Muscle of leg (tissue), 11 donors: ENCODE measurements around the gene PTPRN. TPM values are rescaled to one million over a fixed set of nuclear protein-coding genes. Genes with fewer than 3 reads are reported as not detected.

Experiments
- DNase-seq: peaks from one replicate; pipeline ENCODE4 v3.0.0; 2013
- H3K27ac ChIP-seq: one replicate; pipeline ENCODE4 v1.5.1; 2013; ENCODE audit warnings: mild to moderate bottlenecking, low read length, control low read depth
- H3K27me3 ChIP-seq: one replicate; pipeline ENCODE4 v1.6.1; 2013; ENCODE audit warnings: low read length; ENCODE audit not compliant: control insufficient read depth, insufficient read depth
- H3K36me3 ChIP-seq: one replicate; pipeline ENCODE4 v1.6.1; 2013; ENCODE audit warnings: low read length; ENCODE audit not compliant: control insufficient read depth, insufficient read depth
- H3K4me1 ChIP-seq: one replicate; pipeline ENCODE4 v1.6.1; 2013; ENCODE audit warnings: low read length; ENCODE audit not compliant: control insufficient read depth, insufficient read depth
- H3K4me3 ChIP-seq: one replicate; pipeline ENCODE4 v1.5.1; 2013; ENCODE audit warnings: low read length, control low read depth
- H3K9me3 ChIP-seq: replicated peaks from 2 replicates; pipeline ENCODE4 v1.6.1; 2013; ENCODE audit warnings: low read depth, low read length; ENCODE audit not compliant: control insufficient read depth
- WGBS: methylation state at CpG from one replicate; pipeline ENCODE4 v1.1.5; 2013; ENCODE audit warnings: missing lambda C conversion rate; ENCODE audit not compliant: insufficient coverage; 5-methylcytosine and 5-hydroxymethylcytosine counted together
- polyA plus RNA-seq, 8 donors: library from polyadenylated mRNA; unstranded; fragments of 120-200 nt; gene quantifications; one replicate each; pipeline versions ENCODE4 v1.2.1 to v1.2.3, GENCODE V29; 2013; ENCODE audit warnings: inconsistent platforms in 1 of 8, low replicate concordance in 1 of 8; ENCODE audit not compliant: insufficient read length in 8 of 8, insufficient read depth in 1 of 8
- total RNA-seq: library from RNA; stranded (reverse); fragments of 120-200 nt; gene quantifications from one replicate; pipeline ENCODE4 v1.2.4, GENCODE V29; 2013

PTPRN gene
- total and polyA plus RNA-seq, 9 donors = 0.09 to 1.0 (median 0.29) TPM

DNA sequence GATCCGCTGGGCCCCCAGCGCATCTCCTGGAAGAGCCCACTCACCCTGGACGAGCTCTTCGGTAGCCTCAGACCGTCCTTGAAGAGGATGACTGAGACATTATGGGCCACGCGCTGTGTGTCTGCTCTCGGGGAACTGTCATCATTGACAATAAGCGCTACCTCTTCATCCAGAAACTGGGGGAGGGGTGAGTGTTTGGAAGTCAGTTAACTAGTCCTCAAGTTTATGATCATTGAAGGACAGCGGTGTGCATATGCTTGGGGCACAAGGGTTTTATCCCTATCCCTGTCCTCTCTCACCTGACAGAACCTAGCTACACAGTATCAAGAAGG, 63.3 kb downstream of the PTPRN start:
- 4% methylated on average over 5 of the region's 10 CpGs for WGBS
- Histone ChIP-seq H3K36me3 (peaks cover 26% of the 10 kb centered on the region), H3K27ac (peak overlapping the region; percentile 89), H3K27me3 (no peaks in the 10 kb centered on the region), H3K9me3 (no peaks in the 10 kb centered on the region), H3K4me1 (peaks cover 30% of the 10 kb centered on the region), H3K4me3 (peak overlapping the region; percentile 90)
- DNase-seq = no peak

DNA sequence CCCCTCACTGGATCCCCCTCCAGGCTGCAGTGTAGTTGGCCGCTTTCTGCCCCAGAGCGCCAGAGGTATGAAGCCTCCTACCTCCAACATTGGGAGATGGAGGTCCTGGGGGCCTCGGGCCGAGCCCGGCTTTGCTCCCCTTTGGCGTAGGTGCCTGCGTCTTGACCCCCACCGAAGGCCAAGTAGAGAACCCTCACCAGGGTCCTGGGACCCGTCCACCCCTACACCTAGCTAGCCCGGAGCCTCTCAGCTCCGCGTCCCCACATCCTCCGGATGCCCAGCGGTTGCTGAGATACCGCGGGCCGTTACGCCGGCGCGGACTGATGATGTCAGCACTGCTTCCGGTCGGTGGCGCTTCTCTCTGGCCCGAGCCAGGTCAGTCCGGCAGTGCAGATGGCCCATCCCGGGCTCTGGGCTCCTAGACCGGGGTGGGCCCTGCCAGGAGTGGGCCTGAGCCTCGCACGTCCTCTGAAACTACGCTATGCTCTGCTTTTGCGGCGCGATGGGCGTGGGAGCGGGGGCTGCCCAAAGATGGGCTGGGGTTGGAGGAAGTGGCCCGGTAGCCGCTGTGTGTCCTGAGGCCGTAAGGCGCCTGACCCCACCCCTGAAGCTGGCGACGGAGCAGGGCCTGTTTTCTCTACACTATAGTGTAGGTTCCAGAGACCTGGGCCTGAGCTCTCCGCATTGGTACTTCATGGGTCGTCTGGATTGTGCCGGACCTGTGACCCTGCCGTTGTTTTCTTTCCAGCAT, 63.9 kb downstream of the PTPRN start, which contains the start of the genes GLB1L and STK16:
Gene GLB1L (minus strand): TSS at position 297 of the 751 bp plus-strand sequence. CDS start 1,871 bp downstream, outside the sequence.
Gene STK16 (plus strand): TSS at position 332 of the 751 bp plus-strand sequence. CDS start 521 bp downstream, outside the sequence.
- H3K27me3 ChIP-seq = no peaks in the 10 kb centered on the region
- DNase-seq = peak; percentile 97
- peak within 1 kb of the TSS; percentile 89 for H3K27ac ChIP-seq
- H3K4me3 ChIP-seq = peak within 1 kb of the TSS; percentile 90
- peaks cover 26% of the 10 kb centered on the region for H3K4me1 ChIP-seq
- peaks cover 22% of the 10 kb centered on the region for H3K36me3 ChIP-seq
- no peaks in the 10 kb centered on the region for H3K9me3 ChIP-seq
- WGBS = under 1% methylated on average over 44 of the region's 46 CpGs

DNA sequence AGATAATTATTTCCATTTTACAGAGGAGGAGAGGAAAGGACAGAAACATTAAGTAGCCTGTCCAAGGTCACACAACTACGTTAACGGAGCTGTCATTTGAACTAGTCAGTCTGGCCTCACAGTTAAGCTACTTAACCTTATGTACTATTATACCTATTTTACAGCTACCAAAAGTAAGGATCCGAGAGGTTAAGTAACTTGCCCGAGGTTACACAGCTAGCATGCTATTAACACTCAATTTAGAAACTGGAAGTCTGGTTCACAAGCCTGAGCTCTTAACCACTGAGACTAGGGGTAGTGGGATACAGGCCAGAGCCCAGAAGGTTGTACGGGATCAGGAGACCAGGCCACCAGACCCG, 64.4 kb downstream of the PTPRN start:
- H3K36me3 ChIP-seq = peaks cover 22% of the 10 kb centered on the region
- WGBS = 67% methylated on average over 1 of the region's 6 CpGs
- H3K9me3 ChIP-seq = no peaks in the 10 kb centered on the region
- H3K27me3 ChIP-seq = no peaks in the 10 kb centered on the region
- H3K27ac ChIP-seq = peak overlapping the region; percentile 89
- peaks cover 20% of the 10 kb centered on the region for H3K4me1 ChIP-seq
- H3K4me3 ChIP-seq = peak overlapping the region; percentile 90
- DNase-seq = no peak

DNA sequence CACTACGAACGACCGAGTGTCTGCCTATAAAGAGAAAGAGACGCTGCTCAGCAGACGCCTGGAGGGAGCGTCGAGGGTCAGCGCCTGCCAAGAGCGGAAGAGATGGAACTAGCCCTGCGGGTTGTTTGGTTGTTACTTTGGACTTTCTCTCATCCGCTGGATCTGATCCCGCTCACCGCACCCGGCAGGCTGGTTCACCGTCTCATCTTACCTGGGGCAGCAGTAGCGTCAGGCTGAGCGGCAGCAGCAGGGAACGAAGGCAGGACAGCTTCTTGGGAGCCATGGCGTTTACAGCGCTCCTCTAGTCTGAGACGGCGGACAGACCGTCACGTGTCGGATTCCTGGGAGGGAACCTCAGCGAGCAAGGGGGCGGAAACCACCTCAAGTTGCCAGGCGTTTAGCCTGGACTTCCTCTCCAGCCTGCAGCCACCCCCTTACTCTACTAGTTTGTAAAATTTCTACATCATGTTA, 65.9 kb downstream of the PTPRN start:
- Histone ChIP-seq H3K4me1 (peaks cover 15% of the 10 kb centered on the region), H3K9me3 (no peaks in the 10 kb centered on the region), H3K36me3 (peaks cover 23% of the 10 kb centered on the region), H3K27ac (no peak overlapping the region), H3K4me3 (peak overlapping the region; percentile 18), H3K27me3 (no peaks in the 10 kb centered on the region)
- DNase-seq = peak; percentile 62
- 25% methylated on average over 26 of the region's 28 CpGs for WGBS

Other genes with a start within 250 kb of the PTPRN start
- 0.04 TPM for gene IHH, start 248.5 kb downstream of the PTPRN start, total RNA-seq
- gene IHH, start 248.5 kb downstream of the PTPRN start, polyA plus RNA-seq = 1 to 10 TPM in 1 of 8 donors, under 1 TPM in 4, not detected in 3; 0.05 to 3.2 (median 0.19) TPM
- 14.1 TPM for gene NHEJ1, start 148.6 kb downstream of the PTPRN start, total RNA-seq
- gene NHEJ1, start 148.6 kb downstream of the PTPRN start, polyA plus RNA-seq = 10 to 100 TPM; 11.4 to 18.5 (median 13.6) TPM
- 1.5 TPM for gene SLC23A3, start 139.4 kb downstream of the PTPRN start, total RNA-seq
- gene SLC23A3, start 139.4 kb downstream of the PTPRN start, polyA plus RNA-seq = 1 to 10 TPM in 3 of 8 donors, under 1 TPM in 5; 0.59 to 1.7 (median 0.95) TPM
- gene CNPPD1, start 132.5 kb downstream of the PTPRN start, total RNA-seq = 23.4 TPM
- 10 to 100 TPM; 32.5 to 40.8 (median 37.1) TPM for gene CNPPD1, start 132.5 kb downstream of the PTPRN start, polyA plus RNA-seq
- 28.9 TPM for gene RETREG2, start 131.1 kb downstream of the PTPRN start, total RNA-seq
- gene RETREG2, start 131.1 kb downstream of the PTPRN start, polyA plus RNA-seq = 10 to 100 TPM; 37.6 to 57.7 (median 47.0) TPM
- 26.6 TPM for gene ZFAND2B, start 102.6 kb downstream of the PTPRN start, total RNA-seq
- gene ZFAND2B, start 102.6 kb downstream of the PTPRN start, polyA plus RNA-seq = 10 to 100 TPM; 18.8 to 31.9 (median 22.8) TPM
- 28.7 TPM for gene ABCB6, start 90.4 kb downstream of the PTPRN start, total RNA-seq
- gene ABCB6, start 90.4 kb downstream of the PTPRN start, polyA plus RNA-seq = 10 to 100 TPM; 28.4 to 42.0 (median 34.2) TPM
- gene ATG9A, start 79.8 kb downstream of the PTPRN start, total RNA-seq = 13.7 TPM
- 10 to 100 TPM; 27.6 to 35.1 (median 32.3) TPM for gene ATG9A, start 79.8 kb downstream of the PTPRN start, polyA plus RNA-seq
- 21.5 TPM for gene ANKZF1, start 79.6 kb downstream of the PTPRN start, total RNA-seq
- 10 to 100 TPM; 16.3 to 32.0 (median 23.6) TPM for gene ANKZF1, start 79.6 kb downstream of the PTPRN start, polyA plus RNA-seq
- gene GLB1L, start 64.0 kb downstream of the PTPRN start, total RNA-seq = 6.6 TPM
- 1 to 10 TPM; 3.3 to 9.9 (median 5.7) TPM for gene GLB1L, start 64.0 kb downstream of the PTPRN start, polyA plus RNA-seq
- 12.5 TPM for gene STK16, start 63.9 kb downstream of the PTPRN start, total RNA-seq
- gene STK16, start 63.9 kb downstream of the PTPRN start, polyA plus RNA-seq = 10 to 100 TPM; 15.1 to 23.1 (median 19.6) TPM
- 0.04 TPM for gene TUBA4B, start 56.2 kb downstream of the PTPRN start, total RNA-seq
- under 1 TPM in 6 of 8 donors, not detected in 2; 0.13 to 0.56 (median 0.18) TPM for gene TUBA4B, start 56.2 kb downstream of the PTPRN start, polyA plus RNA-seq
- gene TUBA4A, start 55.5 kb downstream of the PTPRN start, total RNA-seq = 36.2 TPM
- 100 to 1,000 TPM in 4 of 8 donors, 10 to 100 TPM in 4; 77.1 to 160 (median 107) TPM for gene TUBA4A, start 55.5 kb downstream of the PTPRN start, polyA plus RNA-seq
- 52.6 TPM for gene DNAJB2, start 30.0 kb downstream of the PTPRN start, total RNA-seq
- gene DNAJB2, start 30.0 kb downstream of the PTPRN start, polyA plus RNA-seq = 10 to 100 TPM; 77.8 to 93.2 (median 85.9) TPM
- not detected for gene RESP18, start 23.3 kb upstream of the PTPRN start, total RNA-seq
- gene RESP18, start 23.3 kb upstream of the PTPRN start, polyA plus RNA-seq = not detected
- 24.5 TPM for gene DNPEP, start 78.5 kb upstream of the PTPRN start, total RNA-seq
- gene DNPEP, start 78.5 kb upstream of the PTPRN start, polyA plus RNA-seq = 10 to 100 TPM; 28.6 to 48.5 (median 39.7) TPM
- gene DES, start 109.0 kb upstream of the PTPRN start, total RNA-seq = 2,854 TPM
- gene DES, start 109.0 kb upstream of the PTPRN start, polyA plus RNA-seq = 1,000 to 10,000 TPM; 2,139 to 4,335 (median 3,881) TPM
- 176 TPM for gene SPEG, start 125.4 kb upstream of the PTPRN start, total RNA-seq
- 100 to 1,000 TPM in 5 of 8 donors, 10 to 100 TPM in 3; 66.5 to 177 (median 143) TPM for gene SPEG, start 125.4 kb upstream of the PTPRN start, polyA plus RNA-seq
- gene GMPPA, start 189.5 kb upstream of the PTPRN start, total RNA-seq = 28.7 TPM
- 10 to 100 TPM; 23.4 to 34.3 (median 27.4) TPM for gene GMPPA, start 189.5 kb upstream of the PTPRN start, polyA plus RNA-seq
- 0.44 TPM for gene ASIC4, start 205.1 kb upstream of the PTPRN start, total RNA-seq
- gene ASIC4, start 205.1 kb upstream of the PTPRN start, polyA plus RNA-seq = under 1 TPM; 0.12 to 0.51 (median 0.34) TPM
- 58.8 TPM for gene CHPF, start 234.4 kb upstream of the PTPRN start, total RNA-seq
- 10 to 100 TPM; 46.1 to 74.6 (median 64.6) TPM for gene CHPF, start 234.4 kb upstream of the PTPRN start, polyA plus RNA-seq
- 1.2 TPM for gene TMEM198, start 234.6 kb upstream of the PTPRN start, total RNA-seq
- 1 to 10 TPM; 2.6 to 4.6 (median 3.1) TPM for gene TMEM198, start 234.6 kb upstream of the PTPRN start, polyA plus RNA-seq